Activated CD4-positive, alpha-beta T cell treated with anti-CD3 and anti-CD28 coated beads for 36 hours (primary cell): Measurements from ENCODE around the gene RNF5. TPM values are rescaled to one million over a fixed set of nuclear protein-coding genes. Genes with fewer than 3 reads are reported as not detected.

Experiments
- ATAC-seq: fragments of 200-7000 bp; cut with Tn5 transposase; one replicate; pipeline ENCODE4 v1.10.0; 2021; ENCODE audit warnings: mild to moderate bottlenecking, moderate library complexity
- CTCF ChIA-PET: fragments of 350-600 bp; sonication (Branson Sonifier 250); formaldehyde crosslinking; loops from one replicate; lab custom pipeline; 2021; ENCODE audit warnings: antibody characterized with exemption; lab: Charles Lee
- POLR2A ChIA-PET: fragments of 350-600 bp; sonication (Branson Sonifier 250); formaldehyde crosslinking; loops from one replicate; lab custom pipeline; 2021; ENCODE audit warnings: antibody characterized with exemption, inconsistent platforms; lab: Charles Lee
- DNase-seq: peaks from one replicate; pipeline ENCODE4 v3.0.0-alpha.2; 2020
- H3K27ac Mint-ChIP-seq: one replicate; pipeline ENCODE4 v1.8.0; 2021; ENCODE audit warnings: mixed read lengths
- H3K27me3 Mint-ChIP-seq: one replicate; pipeline ENCODE4 v1.8.0; 2021; ENCODE audit warnings: mixed read lengths
- H3K36me3 Mint-ChIP-seq: one replicate; pipeline ENCODE4 v1.8.0; 2021; ENCODE audit warnings: low read depth, mixed read lengths
- H3K4me1 Mint-ChIP-seq: one replicate; pipeline ENCODE4 v1.8.0; 2021; ENCODE audit warnings: mixed read lengths
- H3K4me3 Mint-ChIP-seq: one replicate; pipeline ENCODE4 v1.8.0; 2021; ENCODE audit warnings: mild to moderate bottlenecking, moderate library complexity, mixed read lengths
- H3K9me3 Mint-ChIP-seq: one replicate; pipeline ENCODE4 v1.8.0; 2021; ENCODE audit warnings: low read depth, mixed read lengths
- intact Hi-C, 2 experiments: fragments of 100-400 bp; cut with DNase I in 1 of 2; cut with micrococcal nuclease in 1 of 2; formaldehyde crosslinking; loops; one replicate each; pipeline versions ENCODE4 v1.14.2 to v1.15.1; 2022 to 2024; cut with DNase I, micrococcal nuclease
- total RNA-seq, 2 experiments: library from RNA; stranded (reverse); gene quantifications; one replicate each; pipeline ENCODE4 v1.2.3, GENCODE V29; 2021

Gene RNF5
- total RNA-seq, 2 experiments from 2014 or later, result 51.7 to 65.6 TPM

- H3K27me3 Mint-ChIP-seq, result no peaks in the 10 kb centered on the region
- H3K4me3 Mint-ChIP-seq, result no peak overlapping the region
- no peaks in the 10 kb centered on the region for H3K36me3 Mint-ChIP-seq
- no peaks in the 10 kb centered on the region for H3K4me1 Mint-ChIP-seq
- CTCF ChIA-PET, result no interaction called here
- ATAC-seq (no peak), DNase-seq (no peak)
- no peak overlapping the region for H3K27ac Mint-ChIP-seq
- intact Hi-C loops, result no loop called here
- H3K9me3 Mint-ChIP-seq, result no peaks in the 10 kb centered on the region
- POLR2A ChIA-PET, result no interaction called here
These were observed 35.9 kb downstream of the RNF5 start for GRCh38 chr6:32214126-32214525.

- intact Hi-C loops, result no loop called here
- H3K9me3 Mint-ChIP-seq, result no peaks in the 10 kb centered on the region
- no peak overlapping the region for H3K4me3 Mint-ChIP-seq
- H3K27me3 Mint-ChIP-seq, result no peaks in the 10 kb centered on the region
- no peaks in the 10 kb centered on the region for H3K36me3 Mint-ChIP-seq
- ChIA-PET POLR2A (no interaction called here), CTCF (no interaction called here)
- H3K4me1 Mint-ChIP-seq, result no peaks in the 10 kb centered on the region
- no peak for DNase-seq
- no peak for ATAC-seq
- no peak overlapping the region for H3K27ac Mint-ChIP-seq
These were observed 37.4 kb downstream of the RNF5 start for GRCh38 chr6:32215617-32216016.

- Mint-ChIP-seq H3K4me1 (no peaks in the 10 kb centered on the region), H3K27ac (no peak overlapping the region), H3K36me3 (no peaks in the 10 kb centered on the region), H3K4me3 (no peak overlapping the region), H3K9me3 (no peaks in the 10 kb centered on the region), H3K27me3 (no peaks in the 10 kb centered on the region)
- intact Hi-C loops, result no loop called here
- POLR2A ChIA-PET, result no interaction called here
- CTCF ChIA-PET, result no interaction called here
- no peak for ATAC-seq
- DNase-seq, result no peak
These were observed 38.1 kb downstream of the RNF5 start for GRCh38 chr6:32216285-32216684.

GRCh38 chr6:32216998-32217397, 38.8 kb downstream of the RNF5 start:
- ChIA-PET CTCF (interaction anchor here (0.6 to 0.9 kb wide), 2 partner anchors 11 to 909 kb away, joined by 3 read pairs; no protein-coding TSS in a partner anchor), POLR2A (no interaction called here)
- Mint-ChIP-seq H3K4me1 (no peaks in the 10 kb centered on the region), H3K36me3 (no peaks in the 10 kb centered on the region), H3K27me3 (no peaks in the 10 kb centered on the region), H3K4me3 (no peak overlapping the region), H3K9me3 (no peaks in the 10 kb centered on the region), H3K27ac (no peak overlapping the region)
- ATAC-seq (no peak), DNase-seq (no peak)
- intact Hi-C loops, result no loop called here

- ATAC-seq (no peak), DNase-seq (no peak)
- Mint-ChIP-seq H3K4me3 (no peak overlapping the region), H3K27me3 (no peaks in the 10 kb centered on the region), H3K27ac (no peak overlapping the region), H3K4me1 (peaks cover 9% of the 10 kb centered on the region), H3K9me3 (no peaks in the 10 kb centered on the region), H3K36me3 (no peaks in the 10 kb centered on the region)
- ChIA-PET POLR2A (no interaction called here), CTCF (interaction anchor here (0.9 kb wide), 1 partner anchor 13 kb away, joined by 3 read pairs; no protein-coding TSS in a partner anchor)
- intact Hi-C loops, result no loop called here
These were observed 40.0 kb downstream of the RNF5 start for GRCh38 chr6:32218167-32218566.

GRCh38 chr6:32220021-32220420, 41.8 kb downstream of the RNF5 start:
- Mint-ChIP-seq H3K4me1 (peaks cover 13% of the 10 kb centered on the region), H3K36me3 (no peaks in the 10 kb centered on the region), H3K4me3 (no peak overlapping the region), H3K9me3 (no peaks in the 10 kb centered on the region), H3K27ac (no peak overlapping the region), H3K27me3 (no peaks in the 10 kb centered on the region)
- CTCF ChIA-PET, result no interaction called here
- no peak for DNase-seq
- no peak for ATAC-seq
- intact Hi-C loops, result no loop called here
- POLR2A ChIA-PET, result no interaction called here

GRCh38 chr6:32222333-32223230, 44.4 kb downstream of the RNF5 start:
- intact Hi-C loops, result no loop called here
- POLR2A ChIA-PET, result no interaction called here
- H3K9me3 Mint-ChIP-seq, result no peaks in the 10 kb centered on the region
- CTCF ChIA-PET, result interaction anchor here (0.5 to 1.1 kb wide), 3 partner anchors 22 to 417 kb away, joined by 3 read pairs; no protein-coding TSS in a partner anchor
- peaks cover 13% of the 10 kb centered on the region for H3K4me1 Mint-ChIP-seq
- H3K27ac Mint-ChIP-seq, result no peak overlapping the region
- ATAC-seq (no peak), DNase-seq (no peak)
- no peaks in the 10 kb centered on the region for H3K36me3 Mint-ChIP-seq
- H3K4me3 Mint-ChIP-seq, result no peak overlapping the region
- H3K27me3 Mint-ChIP-seq, result no peaks in the 10 kb centered on the region

- Mint-ChIP-seq H3K4me3 (no peak within 1 kb of the TSS), H3K27me3 (no peaks in the 10 kb centered on the region), H3K36me3 (no peaks in the 10 kb centered on the region), H3K27ac (peak within 1 kb of the TSS; percentile 24), H3K4me1 (peaks cover 13% of the 10 kb centered on the region), H3K9me3 (no peaks in the 10 kb centered on the region)
- ChIA-PET POLR2A (no interaction called here), CTCF (interaction anchor here (1.1 kb wide), 1 partner anchor 21 kb away, joined by 3 read pairs; no protein-coding TSS in a partner anchor)
- DNase-seq (no peak), ATAC-seq (no peak)
- intact Hi-C loops, result no loop called here
These were observed 45.3 kb downstream of the RNF5 start, which contains the start of gene NOTCH4 for GRCh38 chr6:32223258-32224235. Gene NOTCH4 (minus strand): TSS chr6:32224067. CDS start chr6:32223928, 139 bp downstream.

GRCh38 chr6:32224696-32225095, 46.5 kb downstream of the RNF5 start:
- Mint-ChIP-seq H3K4me3 (no peak overlapping the region), H3K36me3 (no peaks in the 10 kb centered on the region), H3K9me3 (no peaks in the 10 kb centered on the region), H3K27ac (no peak overlapping the region), H3K4me1 (peaks cover 13% of the 10 kb centered on the region), H3K27me3 (no peaks in the 10 kb centered on the region)
- DNase-seq (no peak), ATAC-seq (no peak)
- intact Hi-C loops, result no loop called here
- POLR2A ChIA-PET, result no interaction called here
- CTCF ChIA-PET, result interaction anchor here (0.6 kb wide), 1 partner anchor 363 kb away, joined by 4 read pairs; no protein-coding TSS in a partner anchor

- H3K27me3 Mint-ChIP-seq, result no peaks in the 10 kb centered on the region
- H3K9me3 Mint-ChIP-seq, result no peaks in the 10 kb centered on the region
- no peak overlapping the region for H3K27ac Mint-ChIP-seq
- H3K36me3 Mint-ChIP-seq, result no peaks in the 10 kb centered on the region
- ATAC-seq, result no peak
- intact Hi-C loops, result no loop called here
- H3K4me3 Mint-ChIP-seq, result no peak overlapping the region
- ChIA-PET CTCF (no interaction called here), POLR2A (no interaction called here)
- no peak for DNase-seq
- H3K4me1 Mint-ChIP-seq, result peaks cover 13% of the 10 kb centered on the region
These were observed 48.2 kb downstream of the RNF5 start for GRCh38 chr6:32226434-32226833.
